Neural cell (in vitro differentiated cells): Measurements from ENCODE around the gene IKBKG. TPM values are rescaled to one million over a fixed set of nuclear protein-coding genes. Genes with fewer than 3 reads are reported as not detected.
"Not testable (repeated sequence)": the region's sequence is repeated elsewhere in the genome, so short reads cannot be mapped to it uniquely, and the experiment has no call there.

ENCODE experiments used
- H2AFZ ChIP-seq: fragments of 200-600, 300-800 bp; sonication (generic), shearing (Covaris generic); 2 replicates; pipeline ENCODE4 v1.6.0; 2014; ENCODE audit warnings: low read depth, mild to moderate bottlenecking, antibody characterized with exemption, low read length, moderate library complexity
- H3F3A ChIP-seq: fragments of 200-600 bp; shearing (Covaris generic); 2 replicates; pipeline ENCODE4 v1.6.1; 2016; ENCODE audit warnings: mild to moderate bottlenecking, moderate library complexity, mixed read lengths, antibody characterized with exemption, low read length; ENCODE audit not compliant: insufficient read depth, poor library complexity, severe bottlenecking
- H3K27ac ChIP-seq: fragments of 200-600, 300-800 bp; sonication (generic), shearing (Covaris generic); 2 replicates; pipeline ENCODE4 v1.5.1; 2014; ENCODE audit warnings: mild to moderate bottlenecking, low read length, moderate library complexity
- H3K27me3 ChIP-seq: fragments of 300-800, 200-600 bp; sonication (generic), shearing (Covaris generic); 2 replicates; pipeline ENCODE4 v1.6.0; 2014; ENCODE audit warnings: mild to moderate bottlenecking, low read depth, low read length, moderate library complexity; ENCODE audit not compliant: insufficient read depth
- H3K36me3 ChIP-seq: fragments of 300-800, 200-600 bp; sonication (generic), shearing (Covaris generic); 2 replicates; pipeline ENCODE4 v1.5.1; 2014; ENCODE audit warnings: mild to moderate bottlenecking, antibody characterized with exemption, low read length, moderate library complexity; ENCODE audit not compliant: insufficient read depth
- H3K4me2 ChIP-seq: fragments of 300-800, 200-600 bp; sonication (generic), shearing (Covaris generic); 2 replicates; pipeline ENCODE4 v1.6.0; 2014; ENCODE audit warnings: mild to moderate bottlenecking, low read length
- H3K4me3 ChIP-seq: fragments of 300-800, 200-600 bp; sonication (generic), shearing (Covaris generic); 2 replicates; pipeline ENCODE4 v1.5.1; 2014; ENCODE audit warnings: mild to moderate bottlenecking, low read length, moderate library complexity
- H3K79me2 ChIP-seq: fragments of 200-600 bp; shearing (Covaris generic); replicated peaks from 2 replicates; pipeline ENCODE4 v1.6.0; 2014; ENCODE audit warnings: mild to moderate bottlenecking, low read length, moderate library complexity; ENCODE audit not compliant: insufficient read depth
- H3K9ac ChIP-seq: fragments of 300-800, 200-600 bp; sonication (generic), shearing (Covaris generic); 2 replicates; pipeline ENCODE4 v1.6.1; 2016; ENCODE audit warnings: mild to moderate bottlenecking, low read length, mixed read lengths
- H3K9me2 ChIP-seq: fragments of 200-600 bp; shearing (Covaris generic); 2 replicates; pipeline ENCODE4 v1.6.1; 2016; ENCODE audit warnings: mild to moderate bottlenecking, low read length, mixed read lengths; ENCODE audit not compliant: insufficient read depth
- H3K9me3 ChIP-seq: fragments of 200-600, 300-800 bp; sonication (generic), shearing (Covaris generic); 2 replicates; pipeline ENCODE4 v1.6.1; 2016; ENCODE audit warnings: mild to moderate bottlenecking, mixed run types, low read length, moderate library complexity, mixed read lengths
- H4K20me1 ChIP-seq: fragments of 200-600 bp; shearing (Covaris generic); 2 replicates; pipeline ENCODE4 v1.6.1; 2016; ENCODE audit warnings: mild to moderate bottlenecking, mixed run types; ENCODE audit not compliant: insufficient read depth
- CTCF ChIP-seq: fragments of 450-650 bp; IDR thresholded peaks from 2 replicates; pipeline ENCODE4 v1.5.1; 2014; ENCODE audit warnings: antibody characterized with exemption, mild to moderate bottlenecking, moderate library complexity; ENCODE audit not compliant: poor library complexity, severe bottlenecking
- EZH2 ChIP-seq: fragments of 200-600, 300-800 bp; shearing (Covaris generic), sonication (generic); IDR thresholded peaks from 2 replicates; pipeline ENCODE4 v1.6.1; 2014; ENCODE audit warnings: antibody characterized with exemption, low read length, borderline replicate concordance, mild to moderate bottlenecking; ENCODE audit not compliant: insufficient read depth, poor library complexity, severe bottlenecking
- POLR2AphosphoS5 ChIP-seq: IDR thresholded peaks from 2 replicates; pipeline ENCODE4 v1.6.1; 2012
- RAD21 ChIP-seq: fragments of 450-650 bp; conservative IDR thresholded peaks from 2 replicates; pipeline ENCODE4 v1.6.1; 2014; ENCODE audit warnings: antibody characterized with exemption, mild to moderate bottlenecking, moderate library complexity
- REST ChIP-seq: IDR thresholded peaks from 2 replicates; pipeline ENCODE4 v1.6.1; 2012; ENCODE audit warnings: borderline replicate concordance
- polyA plus RNA-seq: library from polyadenylated mRNA; depleted of rRNA; stranded (reverse); fragments of >200 nt; gene quantifications from 2 replicates; pipeline ENCODE4 v1.2.3, GENCODE V29; 2014

Gene IKBKG
- polyA plus RNA-seq, 1 donor from 2014 or later: 37.7 TPM

- Histone ChIP-seq H4K20me1 (no peaks in the 10 kb centered on the region), H3K36me3 (no peaks in the 10 kb centered on the region), H3K79me2 (peaks cover 10% of the 10 kb centered on the region), H3F3A (no peaks in the 10 kb centered on the region), H3K9me3 (no peaks in the 10 kb centered on the region), H3K4me3 (no peak overlapping the region), H3K9me2 (no peaks in the 10 kb centered on the region), H3K9ac (no peak overlapping the region), H3K27ac (no peak overlapping the region), H3K4me2 (no peak overlapping the region), H2AFZ (no peak overlapping the region), H3K27me3 (no peaks in the 10 kb centered on the region)
- TF ChIP-seq REST (no peak), EZH2 (no peak), RAD21 (no peak), CTCF (no peak), POLR2AphosphoS5 (no peak)
Observed at GRCh38 chrX:154549766-154550165, 2.3 kb downstream of the IKBKG start.

- not testable (repeated sequence) for H3K4me3 ChIP-seq, H3K4me2 ChIP-seq
- H3K79me2 ChIP-seq: peaks cover 10% of the 10 kb centered on the region
Observed at GRCh38 chrX:154552112-154552806, 4.8 kb downstream of the IKBKG start.

GRCh38 chrX:154558060-154558690 is 10.8 kb downstream of the IKBKG start:
- not testable (repeated sequence) for H4K20me1 ChIP-seq, H3K9me3 ChIP-seq, H3K9me2 ChIP-seq, H3K4me2 ChIP-seq, H3K27me3 ChIP-seq, H3F3A ChIP-seq, H2AFZ ChIP-seq, H3K9ac ChIP-seq, H3K4me3 ChIP-seq, H3K36me3 ChIP-seq, H3K27ac ChIP-seq, H3K79me2 ChIP-seq

More at GRCh38 chrX:154552112-154552806, 4.8 kb downstream of the IKBKG start:
- H2AFZ ChIP-seq, H4K20me1 ChIP-seq, H3K27me3 ChIP-seq, H3K27ac ChIP-seq, H3K9me3 ChIP-seq, H3K36me3 ChIP-seq, H3K9ac ChIP-seq, H3K9me2 ChIP-seq, H3F3A ChIP-seq: not testable (repeated sequence)

GRCh38 chrX:154558896-154559295 is 11.5 kb downstream of the IKBKG start:
- not testable (repeated sequence) for H3K4me2 ChIP-seq, H3K27me3 ChIP-seq, H3K9ac ChIP-seq, H3K79me2 ChIP-seq, H3K4me3 ChIP-seq, H3K36me3 ChIP-seq, H2AFZ ChIP-seq, H4K20me1 ChIP-seq, H3F3A ChIP-seq, H3K9me3 ChIP-seq, H3K27ac ChIP-seq, H3K9me2 ChIP-seq

- not testable (repeated sequence) for H2AFZ ChIP-seq, H3K9me3 ChIP-seq, H3K36me3 ChIP-seq, H4K20me1 ChIP-seq, H3K4me2 ChIP-seq, H3F3A ChIP-seq, H3K9ac ChIP-seq, H3K4me3 ChIP-seq, H3K9me2 ChIP-seq, H3K79me2 ChIP-seq, H3K27ac ChIP-seq, H3K27me3 ChIP-seq
Observed at GRCh38 chrX:154560326-154560725, 12.9 kb downstream of the IKBKG start.

- not testable (repeated sequence) for H3K4me3 ChIP-seq, H3K79me2 ChIP-seq, H3K9ac ChIP-seq, H3K36me3 ChIP-seq, H2AFZ ChIP-seq, H3K27ac ChIP-seq, H3K9me3 ChIP-seq, H3K4me2 ChIP-seq, H4K20me1 ChIP-seq, H3F3A ChIP-seq, H3K9me2 ChIP-seq, H3K27me3 ChIP-seq
Observed at GRCh38 chrX:154562295-154562694, 14.9 kb downstream of the IKBKG start.
